Gastrocnemius medialis (tissue), 4 donors: ENCODE results near the gene EIF3K. TPM values are rescaled to one million over a fixed set of nuclear protein-coding genes. Genes with fewer than 3 reads are reported as not detected.
A peak's percentile ranks its signal among the peaks of the same experiment; 100 is the strongest.

Experiments used
- ATAC-seq, 2 donors: fragments of 150-250 bp; one replicate each; pipeline ENCODE4 v1.9.1; 2016
- DNase-seq, 2 donors: peaks; one replicate each; pipeline ENCODE4 v3.0.0-alpha.2; 2019
- H3K27ac ChIP-seq, 4 donors: fragments of 200-600 bp; sonication (generic); 1 replicate in 1 of 4; 2 replicates in 3 of 4; pipeline ENCODE4 v1.5.1; 2016 to 2018; ENCODE audit warnings: mild to moderate bottlenecking in 2 of 4, moderate library complexity in 1 of 4
- H3K27me3 ChIP-seq, 3 donors: fragments of 200-600 bp; sonication (generic) in 2 of 3; 1 replicate in 1 of 3; 2 replicates in 2 of 3; pipeline versions ENCODE4 v1.5.1 to v1.6.0; 2016 to 2019; ENCODE audit warnings: mild to moderate bottlenecking in 1 of 3, moderate library complexity in 1 of 3
- H3K36me3 ChIP-seq, 2 donors: fragments of 200-600 bp; sonication (generic) in 1 of 2; one replicate each; pipeline ENCODE4 v1.5.1; 2017 to 2018
- H3K4me1 ChIP-seq, 2 donors: fragments of 200-600 bp; sonication (generic) in 1 of 2; one replicate each; pipeline ENCODE4 v1.5.1; 2016 to 2017; ENCODE audit warnings: mild to moderate bottlenecking in 2 of 2
- H3K4me3 ChIP-seq, 4 donors: fragments of 200-600 bp; sonication (generic) in 3 of 4; 1 replicate in 1 of 4; 2 replicates in 3 of 4; pipeline ENCODE4 v1.5.1; 2016 to 2019; ENCODE audit warnings: mild to moderate bottlenecking in 2 of 4
- H3K9me3 ChIP-seq, 3 donors: fragments of 200-600 bp; sonication (generic) in 2 of 3; 1 replicate in 1 of 3; 2 replicates in 2 of 3; pipeline ENCODE4 v1.5.1; 2016 to 2019
- CTCF ChIP-seq, 5 experiments: fragments of 450-650 bp in 3 of 5; fragments of 200-600 bp in 2 of 5; sonication (generic) in 2 of 5; IDR thresholded peaks in 4 of 5; conservative IDR thresholded peaks in 1 of 5; 1 replicate in 4 of 5; 2 replicates in 1 of 5; pipeline ENCODE4 v1.5.1; 2016 to 2019; ENCODE audit warnings: antibody characterized with exemption in 5 of 5, mild to moderate bottlenecking in 3 of 5, moderate library complexity in 3 of 5
- POLR2A ChIP-seq, 2 donors: fragments of 450-650 bp; IDR thresholded peaks; one replicate each; pipeline ENCODE4 v1.6.1; 2017; ENCODE audit warnings: antibody characterized with exemption in 2 of 2, mild to moderate bottlenecking in 2 of 2, moderate library complexity in 2 of 2
- in situ Hi-C, 4 donors: fragments of 200-750 bp; cut with MboI; loops; one replicate each; pipeline versions ENCODE4 v1.15.0 to v1.8.0; 2017; ENCODE audit warnings: low sequenced_read_pairs in 4 of 4
- intact Hi-C: fragments of 100-400 bp; cut with DNase I; formaldehyde crosslinking; loops from one replicate; pipeline ENCODE4 v1.15.1; 2023; ENCODE audit warnings: low total_unique reads
- total RNA-seq, 4 donors: library from RNA; depleted of rRNA; stranded (reverse); fragments of >200 nt; gene quantifications; one replicate each; pipeline versions ENCODE4 v1.1.0 to v1.2.3, GENCODE V29; 2016

The EIF3K gene
- total RNA-seq, 4 donors from 2014 or later = 619 to 975 (median 681) TPM

- no peaks in the 10 kb centered on the region for H3K36me3 ChIP-seq
- DNase-seq (peak; percentile 80 to 87), ATAC-seq (peak; percentile 51 to 67)
- no peaks in the 10 kb centered on the region for H3K9me3 ChIP-seq
- intact Hi-C loops (loop anchor here (10.0 kb wide), 1 partner anchor 1601 kb away; no protein-coding TSS in a partner anchor), in situ Hi-C loops (loop anchor here in 1 of 4 donors (25.0 kb wide), 1 partner anchor 1148 kb away; no protein-coding TSS in a partner anchor)
- H3K27ac ChIP-seq = peak overlapping the region; percentile 98 to 100 (median 99)
- TF ChIP-seq CTCF (IDR thresholded peaks at IDR 0.05 in 4 of 5, conservative IDR thresholded peaks at IDR 0.05 in 1 of 5) (no peak), POLR2A (IDR thresholded peaks at IDR 0.05) (peak; percentile 68 to 75)
- no peaks in the 10 kb centered on the region for H3K27me3 ChIP-seq
- H3K4me3 ChIP-seq = peak overlapping the region; percentile 28 to 42 (median 38)
- H3K4me1 ChIP-seq = peaks cover 99 to 100% of the 10 kb centered on the region in 2 donors
These were observed 45.0 kb downstream of the EIF3K start for GRCh38 chr19:38663957-38664502.

- Histone ChIP-seq H3K36me3 (no peaks in the 10 kb centered on the region), H3K4me3 (peak overlapping the region; percentile 20 to 41 (median 32)), H3K27me3 (no peaks in the 10 kb centered on the region), H3K4me1 (peaks cover 99 to 100% of the 10 kb centered on the region in 2 donors), H3K9me3 (no peaks in the 10 kb centered on the region), H3K27ac (peak overlapping the region; percentile 98 to 100 (median 99))
- DNase-seq (no peak), ATAC-seq (peak in 1 of 2 donors; percentile 9)
- intact Hi-C loops = loop anchor here (10.0 kb wide), 1 partner anchor 1600 kb away; no protein-coding TSS in a partner anchor
- TF ChIP-seq POLR2A (IDR thresholded peaks at IDR 0.05) (peak; percentile 18 to 25), CTCF (IDR thresholded peaks at IDR 0.05 in 4 of 5, conservative IDR thresholded peaks at IDR 0.05 in 1 of 5) (no peak)
- in situ Hi-C loops = loop anchor here in 1 of 4 donors (25.0 kb wide), 1 partner anchor 1148 kb away; no protein-coding TSS in a partner anchor
These were observed 45.7 kb downstream of the EIF3K start for GRCh38 chr19:38664503-38665211.

- peaks cover 99 to 100% of the 10 kb centered on the region in 2 donors for H3K4me1 ChIP-seq
- peak overlapping the region in 2 of 4 donors; percentile 20 to 36 for H3K4me3 ChIP-seq
- H3K9me3 ChIP-seq = no peaks in the 10 kb centered on the region
- no peaks in the 10 kb centered on the region for H3K27me3 ChIP-seq
- DNase-seq = no peak
- ATAC-seq = no peak
- no peaks in the 10 kb centered on the region for H3K36me3 ChIP-seq
- intact Hi-C loops (loop anchor here (10.0 kb wide), 1 partner anchor 1599 kb away; no protein-coding TSS in a partner anchor), in situ Hi-C loops (loop anchor here in 1 of 4 donors (25.0 kb wide), 1 partner anchor 1147 kb away; no protein-coding TSS in a partner anchor)
- TF ChIP-seq POLR2A (IDR thresholded peaks at IDR 0.05) = no peak
- TF ChIP-seq CTCF (IDR thresholded peaks at IDR 0.05 in 4 of 5, conservative IDR thresholded peaks at IDR 0.05 in 1 of 5) = no peak
- H3K27ac ChIP-seq = peak overlapping the region; percentile 98 to 100 (median 99)
These were observed 46.4 kb downstream of the EIF3K start for GRCh38 chr19:38665219-38665931.

- Histone ChIP-seq H3K4me1 (peaks cover 99 to 100% of the 10 kb centered on the region in 2 donors), H3K9me3 (no peaks in the 10 kb centered on the region), H3K4me3 (peak overlapping the region in 1 of 4 donors; percentile 7), H3K36me3 (no peaks in the 10 kb centered on the region), H3K27ac (peak overlapping the region; percentile 98 to 100 (median 99)), H3K27me3 (no peaks in the 10 kb centered on the region)
- no peak for TF ChIP-seq CTCF (IDR thresholded peaks at IDR 0.05 in 4 of 5, conservative IDR thresholded peaks at IDR 0.05 in 1 of 5)
- TF ChIP-seq POLR2A (IDR thresholded peaks at IDR 0.05) = peak in 1 of 2 donors; percentile 24
- in situ Hi-C loops = loop anchor here in 1 of 4 donors (25.0 kb wide), 1 partner anchor 1146 kb away; no protein-coding TSS in a partner anchor
- DNase-seq (peak; percentile 54 to 61), ATAC-seq (no peak)
- intact Hi-C loops = loop anchor here (10.0 kb wide), 1 partner anchor 1599 kb away; no protein-coding TSS in a partner anchor
These were observed 47.1 kb downstream of the EIF3K start for GRCh38 chr19:38665950-38666662.
